NCI-H146 treated with DMSO at 0.1 percent for 48 hours (cell line): ENCODE data around the gene MZT2A.
"Not testable (repeated sequence)": the region's sequence is repeated elsewhere in the genome, so short reads cannot be mapped to it uniquely, and the experiment has no call there.

Experiments
- DNase-seq: peaks from one replicate; lab custom pipeline; 2025; ENCODE audit not compliant: unreplicated experiment; lab: John Stamatoyannopoulos, UW

MZT2A gene

DNA sequence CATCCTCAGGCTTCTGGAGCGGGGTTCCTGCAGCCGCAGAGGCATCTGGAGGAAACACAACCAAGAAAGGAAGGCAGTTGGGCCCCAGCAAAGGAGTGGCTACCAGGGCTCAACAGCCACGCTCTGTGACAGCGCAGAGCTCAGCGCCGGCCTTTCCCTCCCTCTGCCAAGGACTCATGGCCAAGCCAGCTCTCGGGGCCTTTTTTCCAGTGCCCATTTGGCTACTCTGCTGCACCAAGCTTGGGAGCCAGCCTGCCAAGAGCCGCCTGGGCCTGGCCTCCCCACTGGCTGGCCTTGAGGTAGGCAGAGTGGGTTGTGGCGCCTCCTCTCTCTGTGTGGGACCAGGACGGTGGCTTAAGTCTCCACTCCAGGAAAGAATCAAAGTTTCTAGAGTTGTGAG is 28.3 kb upstream of the MZT2A start:
- DNase-seq: no peak

DNA sequence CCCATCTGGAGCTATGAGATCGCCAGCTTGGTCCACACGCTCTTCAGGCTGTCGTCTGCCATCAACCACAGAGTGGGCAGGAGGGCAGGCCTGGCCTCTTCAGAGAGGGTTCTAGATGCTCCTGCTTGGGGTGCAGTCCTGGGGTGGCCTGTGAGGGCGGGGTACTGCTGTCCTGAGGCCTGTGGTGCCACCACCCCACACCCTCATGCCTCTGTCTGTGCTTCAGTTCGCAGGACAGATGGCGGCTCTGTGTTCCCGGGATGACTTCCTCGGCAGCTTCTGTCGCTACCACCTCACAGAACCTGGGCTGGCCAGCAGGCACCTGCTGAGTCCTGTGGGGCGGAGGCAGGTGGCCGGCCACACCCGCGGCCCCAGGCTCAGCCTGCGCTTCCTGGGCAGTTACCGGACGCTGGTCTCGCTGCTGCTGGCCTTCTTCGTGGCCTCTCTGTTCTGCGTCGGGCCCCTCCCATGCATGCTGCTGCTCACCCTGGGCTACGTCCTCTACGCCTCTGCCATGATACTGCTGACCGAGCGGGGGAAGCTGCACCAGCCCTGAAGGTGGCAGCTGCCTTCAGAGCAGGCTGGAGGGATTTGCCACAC is 27.8 kb upstream of the MZT2A start:
- DNase-seq: not testable (repeated sequence)

GRCh38 chr2:131519466-131519865 is 27.3 kb upstream of the MZT2A start:
- no peak for DNase-seq

DNA sequence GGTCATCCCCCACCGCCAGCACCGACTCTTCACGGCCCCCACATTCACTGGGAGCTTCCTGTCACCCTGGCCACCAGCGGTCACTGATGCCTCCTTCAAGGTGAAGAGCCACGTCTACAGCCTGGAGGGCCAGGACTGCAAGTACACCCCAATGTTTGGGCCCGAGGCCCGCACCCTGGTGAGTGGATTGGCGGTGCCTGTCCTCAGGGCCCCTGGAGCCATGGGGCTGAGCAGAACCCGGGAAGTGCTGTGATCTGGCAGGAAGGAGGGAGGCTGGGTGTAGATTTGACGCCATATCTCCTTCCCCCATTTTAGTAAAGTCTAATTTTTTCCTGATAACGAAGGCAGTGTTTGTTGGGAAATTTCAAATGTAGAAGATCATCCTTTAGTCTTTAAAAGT is 26.3 kb upstream of the MZT2A start:
- not testable (repeated sequence) for DNase-seq

DNA sequence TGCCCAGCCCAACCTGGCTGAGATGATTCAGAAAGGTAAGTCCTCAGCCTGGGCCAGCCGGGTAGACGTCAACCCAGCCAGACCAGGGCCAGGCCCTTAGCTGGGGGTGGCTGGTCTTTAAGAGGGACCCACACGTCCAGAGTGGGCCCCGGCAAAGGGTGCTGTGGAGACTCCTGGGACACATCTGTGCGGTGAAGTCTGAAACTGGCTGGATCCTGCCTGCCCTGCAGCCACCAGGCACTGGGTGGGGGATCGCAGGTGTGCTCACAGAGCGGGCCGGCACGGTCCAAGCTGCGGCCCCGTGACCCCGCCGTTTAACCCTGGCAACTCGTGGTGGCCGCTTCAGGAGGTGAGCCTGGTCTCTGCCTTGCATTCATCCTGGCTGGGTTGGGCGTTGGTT is 25.7 kb upstream of the MZT2A start:
- DNase-seq: not testable (repeated sequence)

- DNase-seq: no peak
Observed at GRCh38 chr2:131517106-131517831, 25.1 kb upstream of the MZT2A start.

DNA sequence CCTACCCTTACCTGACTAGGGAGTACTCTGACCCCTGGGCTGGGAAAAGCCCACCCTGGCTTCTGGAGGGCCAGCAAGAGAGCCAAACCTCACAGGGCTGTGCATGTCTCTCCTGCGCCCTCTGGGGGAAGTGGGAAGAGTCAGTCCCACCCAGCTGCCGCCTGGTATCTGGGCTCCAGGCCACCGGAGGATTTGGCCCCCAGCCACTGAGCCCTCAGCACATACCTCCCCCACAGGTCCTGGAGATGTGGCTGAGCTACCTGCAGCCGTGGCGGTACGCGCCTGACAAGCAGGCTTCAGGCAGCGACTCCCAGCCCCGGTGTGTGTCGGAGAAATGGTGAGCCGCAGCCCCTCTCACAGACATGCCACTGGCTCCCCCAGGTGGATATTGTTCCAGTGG is 24.4 kb upstream of the MZT2A start:
- DNase-seq: not testable (repeated sequence)

DNA sequence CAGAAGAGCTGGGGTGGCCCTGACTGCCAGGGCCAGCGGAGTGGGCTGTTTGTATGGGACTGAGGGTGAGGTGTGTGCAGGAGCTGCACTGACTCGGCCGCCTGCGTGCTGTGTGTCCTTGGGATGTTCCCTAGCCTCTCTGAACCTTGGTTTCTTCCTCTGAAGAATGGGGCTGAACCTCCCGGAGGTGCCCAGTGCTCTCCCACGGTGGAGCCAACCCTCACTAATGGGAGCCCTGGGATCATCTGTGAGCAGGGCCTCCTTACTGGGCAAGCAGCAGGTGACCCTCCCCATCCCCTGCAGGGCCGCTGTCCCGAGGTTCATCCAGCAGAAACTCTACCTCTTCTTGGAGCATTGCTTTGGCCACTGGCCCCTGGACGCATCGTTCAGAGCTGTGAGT is 23.8 kb upstream of the MZT2A start:
- DNase-seq: no peak

DNA sequence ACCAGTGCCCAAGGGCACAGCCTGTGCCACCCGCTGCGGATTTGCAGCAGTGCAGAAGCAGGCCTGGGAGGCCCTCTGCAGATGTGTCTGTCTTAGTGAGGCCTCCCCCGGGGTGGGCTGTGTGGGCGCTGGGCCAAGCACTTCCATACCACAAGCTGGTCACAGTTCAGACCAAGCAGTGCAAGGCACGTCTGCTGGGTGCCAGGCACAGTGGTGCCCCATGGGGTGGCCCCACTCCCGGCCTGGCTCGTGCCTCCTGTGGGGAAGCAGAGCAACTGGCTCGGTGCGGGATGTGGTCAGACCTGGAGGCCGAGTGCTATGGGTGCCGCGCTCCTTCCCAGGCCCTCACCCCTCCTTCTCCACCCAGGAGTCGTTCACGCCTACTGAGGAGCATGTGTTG is 23.0 kb upstream of the MZT2A start:
- DNase-seq: not testable (repeated sequence)

- DNase-seq: not testable (repeated sequence)
Observed at GRCh38 chr2:131514408-131515166, 22.4 kb upstream of the MZT2A start.

GRCh38 chr2:131511969-131512870 is 20.0 kb upstream of the MZT2A start:
- not testable (repeated sequence) for DNase-seq

GRCh38 chr2:131511291-131511968 is 19.2 kb upstream of the MZT2A start:
- not testable (repeated sequence) for DNase-seq

DNA sequence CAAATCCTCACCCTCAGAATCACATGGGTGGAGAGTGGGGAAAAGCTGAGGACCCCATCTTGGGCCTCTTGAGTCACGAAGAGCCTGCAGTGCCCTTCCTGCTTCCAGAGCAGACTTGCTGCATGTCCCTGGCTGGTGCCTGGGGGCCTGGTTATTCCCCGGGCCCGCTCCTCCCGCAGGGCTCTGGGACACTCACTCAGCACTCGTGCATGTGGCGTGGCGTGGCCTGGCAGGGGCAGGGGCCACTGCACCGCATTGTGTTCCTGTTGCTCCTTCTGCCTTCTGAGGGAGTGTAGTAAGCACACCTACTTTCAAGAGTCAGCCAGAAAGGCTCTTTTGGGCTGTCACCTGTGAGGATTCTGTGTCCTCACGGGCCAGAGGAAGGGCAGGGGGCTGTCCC is 17.4 kb upstream of the MZT2A start:
- no peak for DNase-seq

GRCh38 chr2:131504082-131504750 is 12.0 kb upstream of the MZT2A start:
- not testable (repeated sequence) for DNase-seq

GRCh38 chr2:131503587-131503986 is 11.4 kb upstream of the MZT2A start:
- not testable (repeated sequence) for DNase-seq

DNA sequence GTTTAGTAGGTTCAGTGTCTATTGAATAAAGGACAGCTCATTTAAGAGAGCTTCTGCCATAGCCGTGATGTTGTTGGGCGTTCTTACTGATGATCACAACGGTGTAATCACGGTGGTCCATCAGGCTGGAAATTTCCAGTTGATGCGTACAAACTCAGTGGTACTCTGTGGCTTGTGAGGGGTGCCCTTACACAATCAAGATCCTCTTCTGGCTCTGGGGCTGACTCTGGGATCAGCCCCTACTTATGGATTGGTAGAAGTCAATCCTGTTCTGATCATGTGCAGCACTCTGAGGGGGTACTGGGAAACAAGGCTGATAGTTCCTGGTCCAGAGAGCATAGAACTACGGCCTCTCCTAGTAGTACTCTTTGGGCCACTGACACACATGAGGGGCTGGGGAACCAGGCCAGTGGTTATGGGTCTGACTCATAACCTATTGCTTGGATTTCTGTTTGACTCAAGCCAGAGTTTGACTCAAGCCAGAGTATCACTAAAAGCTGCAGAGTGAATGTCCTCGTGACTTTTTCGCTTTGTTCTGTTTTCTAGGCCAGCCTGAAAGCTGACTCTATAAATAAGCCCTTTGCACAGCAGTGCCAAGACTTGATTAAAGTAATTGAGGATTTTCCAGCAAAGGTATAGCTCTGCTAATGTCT is 6.2 kb upstream of the MZT2A start:
- not testable (repeated sequence) for DNase-seq

- not testable (repeated sequence) for DNase-seq
Observed at GRCh38 chr2:131495506-131495905, 3.3 kb upstream of the MZT2A start.

- DNase-seq: peak; percentile 31
Observed at GRCh38 chr2:131493199-131493968, 1.2 kb upstream of the MZT2A start.
